Upper lobe of left lung (tissue), 6 donors: Measurements from ENCODE around the gene HOMER2. TPM values are rescaled to one million over a fixed set of nuclear protein-coding genes. Genes with fewer than 3 reads are reported as not detected.

Source experiments
- ATAC-seq, 2 donors: fragments of 200-7000 bp; cut with Tn5 transposase; one replicate each; pipeline ENCODE4 v1.9.1; 2022; ENCODE audit warnings: mild to moderate bottlenecking in 2 of 2, moderate library complexity in 2 of 2; ENCODE audit not compliant: low FRiP score in 2 of 2
- DNase-seq, 2 donors: peaks; one replicate each; pipeline ENCODE4 v3.0.0-alpha.2; 2019 to 2020
- H3K27ac ChIP-seq, 4 donors: fragments of 200-600 bp; sonication (generic); one replicate each; pipeline ENCODE4 v1.5.1; 2016 to 2019
- H3K27me3 ChIP-seq, 4 donors: fragments of 200-600 bp; sonication (generic); one replicate each; pipeline ENCODE4 v1.5.1; 2017 to 2019
- H3K36me3 ChIP-seq, 4 donors: fragments of 200-600 bp; sonication (generic); one replicate each; pipeline ENCODE4 v1.5.1; 2016 to 2019
- H3K4me1 ChIP-seq, 4 donors: fragments of 200-600 bp; sonication (generic); one replicate each; pipeline ENCODE4 v1.5.1; 2018 to 2019
- H3K4me3 ChIP-seq, 4 donors: fragments of 200-600 bp; sonication (generic); one replicate each; pipeline ENCODE4 v1.5.1; 2017 to 2019; ENCODE audit warnings: mild to moderate bottlenecking in 2 of 4, moderate library complexity in 1 of 4
- H3K9me3 ChIP-seq, 4 donors: fragments of 200-600 bp; sonication (generic); one replicate each; pipeline ENCODE4 v1.5.1; 2018 to 2019
- CTCF ChIP-seq, 6 experiments: fragments of 450-650 bp in 4 of 6; fragments of 200-600 bp in 2 of 6; sonication (generic) in 2 of 6; IDR thresholded peaks; one replicate each; pipeline ENCODE4 v1.5.1; 2016 to 2019; ENCODE audit warnings: antibody characterized with exemption in 6 of 6
- EP300 ChIP-seq, 4 donors: sonication (generic); formaldehyde crosslinking; IDR thresholded peaks; one replicate each; pipeline ENCODE4 v1.5.1; 2017; ENCODE audit warnings: antibody characterized with exemption in 4 of 4, control low read depth in 2 of 4
- POLR2A ChIP-seq, 4 donors: fragments of 450-650 bp; IDR thresholded peaks; one replicate each; pipeline ENCODE4 v1.5.1; 2016 to 2017; ENCODE audit warnings: antibody characterized with exemption in 4 of 4, mild to moderate bottlenecking in 2 of 4
- POLR2AphosphoS5 ChIP-seq, 2 donors: sonication (generic); formaldehyde crosslinking; IDR thresholded peaks; one replicate each; pipeline ENCODE4 v1.5.1; 2017; ENCODE audit warnings: antibody characterized with exemption in 2 of 2
- WGBS, 2 donors: methylation state at CpG; one replicate each; pipeline ENCODE4 v1.1.5; 2017 to 2018; 5-methylcytosine and 5-hydroxymethylcytosine counted together
- total RNA-seq, 6 donors: library from RNA; depleted of rRNA in 4 of 6; stranded (reverse); fragments of >200 nt in 4 of 6; gene quantifications; one replicate each; pipeline versions ENCODE4 v1.1.0 to v1.2.1, GENCODE V29; 2016 to 2021
- donor health status: DM: no; HTN: no; CAD: no; lungs with moderate emphysema.
- donor health status: DM: no; HTN: yes; CAD: no; lungs with severe emphysema.

The HOMER2 gene
- total RNA-seq, 6 donors from 2014 or later: 11.3 to 76.5 (median 26.5) TPM

GRCh38 chr15:82858932-82859331, 93.6 kb downstream of the HOMER2 start:
- WGBS, 2 donors: 92 to 96% methylated on average over 11 of the region's 11 CpGs
- H3K9me3 ChIP-seq: no peaks in the 10 kb centered on the region
- no peaks in the 10 kb centered on the region for H3K27me3 ChIP-seq
- ATAC-seq (no peak), DNase-seq (no peak)
- no peak overlapping the region for H3K27ac ChIP-seq
- H3K4me1 ChIP-seq: peaks cover 0 to 8% (median 0%) of the 10 kb centered on the region in 4 donors
- no peak overlapping the region for H3K4me3 ChIP-seq
- TF ChIP-seq POLR2A (IDR thresholded peaks at IDR 0.05): no peak
- no peak for TF ChIP-seq EP300 (IDR thresholded peaks at IDR 0.05)
- TF ChIP-seq POLR2AphosphoS5 (IDR thresholded peaks at IDR 0.05): no peak
- TF ChIP-seq CTCF (IDR thresholded peaks at IDR 0.05): no peak
- no peaks in the 10 kb centered on the region for H3K36me3 ChIP-seq

- 89 to 94% methylated on average over 10 of the region's 10 CpGs for WGBS, 2 donors
- Histone ChIP-seq H3K27me3 (no peaks in the 10 kb centered on the region), H3K4me1 (peaks cover 0 to 8% (median 0%) of the 10 kb centered on the region in 4 donors), H3K36me3 (no peaks in the 10 kb centered on the region), H3K9me3 (no peaks in the 10 kb centered on the region), H3K27ac (no peak overlapping the region), H3K4me3 (no peak overlapping the region)
- ATAC-seq (no peak), DNase-seq (no peak)
- no peak for TF ChIP-seq EP300 (IDR thresholded peaks at IDR 0.05)
Measured at GRCh38 chr15:82856397-82857170, 95.9 kb downstream of the HOMER2 start.

GRCh38 chr15:82855286-82856100, 97.0 kb downstream of the HOMER2 start:
- WGBS, 2 donors: 68 to 73% methylated on average over 17 of the region's 17 CpGs
- Histone ChIP-seq H3K27ac (no peak overlapping the region), H3K9me3 (no peaks in the 10 kb centered on the region), H3K36me3 (no peaks in the 10 kb centered on the region), H3K4me3 (no peak overlapping the region), H3K27me3 (no peaks in the 10 kb centered on the region), H3K4me1 (peaks cover 0 to 8% (median 0%) of the 10 kb centered on the region in 4 donors)
- TF ChIP-seq EP300 (IDR thresholded peaks at IDR 0.05) (no peak), POLR2A (IDR thresholded peaks at IDR 0.05) (no peak), POLR2AphosphoS5 (IDR thresholded peaks at IDR 0.05) (no peak), CTCF (IDR thresholded peaks at IDR 0.05) (no peak)
- DNase-seq: no peak
- ATAC-seq: no peak

- TF ChIP-seq POLR2AphosphoS5 (IDR thresholded peaks at IDR 0.05) (no peak), CTCF (IDR thresholded peaks at IDR 0.05) (no peak), POLR2A (IDR thresholded peaks at IDR 0.05) (no peak), EP300 (IDR thresholded peaks at IDR 0.05) (no peak)
- H3K27ac ChIP-seq: no peak overlapping the region
- WGBS, 2 donors: 91 to 94% methylated on average over 5 to 20 of the region's 21 CpGs
- H3K36me3 ChIP-seq: no peaks in the 10 kb centered on the region
- no peak overlapping the region for H3K4me3 ChIP-seq
- ATAC-seq (no peak), DNase-seq (peak in 1 of 2 donors; percentile 68)
- H3K9me3 ChIP-seq: no peaks in the 10 kb centered on the region
- no peaks in the 10 kb centered on the region for H3K27me3 ChIP-seq
- peaks cover 1 to 8% (median 4%) of the 10 kb centered on the region in 4 donors for H3K4me1 ChIP-seq
Measured at GRCh38 chr15:82854554-82854953, 98.0 kb downstream of the HOMER2 start.

GRCh38 chr15:82852941-82853561, 99.5 kb downstream of the HOMER2 start:
- Histone ChIP-seq H3K4me1 (peaks cover 6 to 10% (median 7%) of the 10 kb centered on the region in 4 donors), H3K27me3 (no peaks in the 10 kb centered on the region), H3K27ac (no peak overlapping the region), H3K4me3 (no peak overlapping the region), H3K36me3 (no peaks in the 10 kb centered on the region), H3K9me3 (no peaks in the 10 kb centered on the region)
- peak in 1 of 2 donors; percentile 16 for DNase-seq
- 56% methylated on average over 15 to 16 of the region's 16 CpGs for WGBS, 2 donors
- no peak for ATAC-seq
- TF ChIP-seq CTCF (IDR thresholded peaks at IDR 0.05): no peak
- no peak for TF ChIP-seq POLR2AphosphoS5 (IDR thresholded peaks at IDR 0.05)
- no peak for TF ChIP-seq POLR2A (IDR thresholded peaks at IDR 0.05)
- TF ChIP-seq EP300 (IDR thresholded peaks at IDR 0.05): no peak
